Right cardiac atrium (tissue), 5 donors: ENCODE data around the gene FLVCR2. TPM values are rescaled to one million over a fixed set of nuclear protein-coding genes. Genes with fewer than 3 reads are reported as not detected.

Experiments used
- ATAC-seq, 2 donors: fragments of 200-7000 bp; cut with Tn5 transposase; one replicate each; pipeline versions ENCODE4 v1.8.0 to v1.9.1; 2020; ENCODE audit warnings: moderate library complexity in 2 of 2, mild to moderate bottlenecking in 1 of 2
- DNase-seq, 3 donors: peaks; one replicate each; pipeline ENCODE4 v3.0.0-alpha.2; 2020
- H3K27ac ChIP-seq: one replicate; pipeline ENCODE4 v1.5.1; 2013; ENCODE audit warnings: mild to moderate bottlenecking, low read length, control low read depth, moderate library complexity
- H3K27me3 ChIP-seq: one replicate; pipeline ENCODE4 v1.6.1; 2013; ENCODE audit not compliant: control insufficient read depth, insufficient read depth
- H3K4me1 ChIP-seq: one replicate; pipeline ENCODE4 v1.6.1; 2013; ENCODE audit warnings: low read length; ENCODE audit not compliant: control insufficient read depth, insufficient read depth
- H3K4me3 ChIP-seq: one replicate; pipeline ENCODE4 v1.5.1; 2013; ENCODE audit warnings: low read length, control low read depth
- H3K9me3 ChIP-seq: one replicate; pipeline ENCODE4 v1.6.1; 2013; ENCODE audit warnings: low read length; ENCODE audit not compliant: control insufficient read depth
- WGBS: extraction: QIAGEN DNeasy Blood & Tissue Kit; methylation state at CpG from one replicate; pipeline ENCODE4 v1.1.7; 2013; 5-methylcytosine and 5-hydroxymethylcytosine counted together
- intact Hi-C, 4 donors: fragments of 100-400 bp; cut with DNase I; formaldehyde crosslinking; loops; one replicate each; pipeline versions ENCODE4 v1.11.0 to v1.14.0; 2022 to 2023
- polyA plus RNA-seq: library from polyadenylated mRNA; stranded (reverse); fragments of 200-250 nt; gene quantifications from one replicate; pipeline ENCODE4 v1.2.3, GENCODE V29; 2013
- total RNA-seq, 4 donors: library from RNA; stranded (reverse); fragmentation: NEBNext Ultra II Directional; extraction: Animal tissue kit (Norgen Biotek cat#: 25700); gene quantifications; one replicate each; pipeline ENCODE4 v1.2.1, GENCODE V29; 2021
- donor health status: healthy with polysubstance abuse.
- donor health status: DM: no; HTN: yes; CAD: no.
- donor health status: DM: no; HTN: no; CAD: no.
- donor health status: DM: no; HTN: yes; CAD: no; lungs with severe emphysema.
- donor health status: DM: yes; HTN: yes; CAD: no.

FLVCR2 gene
- total and polyA plus RNA-seq, 5 donors = 1.3 to 8.1 (median 6.2) TPM

GRCh38 chr14:75609606-75610475 lies 31.4 kb downstream of the FLVCR2 start:
- ATAC-seq = peak; percentile 53 to 64

GRCh38 chr14:75610834-75611233 lies 32.4 kb downstream of the FLVCR2 start:
- Histone ChIP-seq H3K27me3 (no peaks in the 10 kb centered on the region), H3K9me3 (no peaks in the 10 kb centered on the region), H3K4me3 (no peak overlapping the region), H3K27ac (no peak overlapping the region), H3K4me1 (peaks cover 13% of the 10 kb centered on the region)
- 70% methylated on average over 4 of the region's 4 CpGs for WGBS
- DNase-seq = no peak
- ATAC-seq = no peak
- intact Hi-C loops = no loop called here

More at GRCh38 chr14:75609606-75610475, 31.4 kb downstream of the FLVCR2 start:
- peaks cover 19% of the 10 kb centered on the region for H3K4me1 ChIP-seq
- no peak for DNase-seq
- no peaks in the 10 kb centered on the region for H3K27me3 ChIP-seq
- no peaks in the 10 kb centered on the region for H3K9me3 ChIP-seq
- H3K27ac ChIP-seq = peak overlapping the region; percentile 30
- WGBS = 53% methylated on average over 9 of the region's 9 CpGs
- intact Hi-C loops = no loop called here
- no peak overlapping the region for H3K4me3 ChIP-seq

GRCh38 chr14:75612157-75612556 lies 33.7 kb downstream of the FLVCR2 start:
- Histone ChIP-seq H3K9me3 (no peaks in the 10 kb centered on the region), H3K27me3 (no peaks in the 10 kb centered on the region), H3K27ac (no peak overlapping the region), H3K4me1 (peaks cover 8% of the 10 kb centered on the region), H3K4me3 (no peak overlapping the region)
- WGBS = 80% methylated on average over 4 of the region's 4 CpGs
- intact Hi-C loops = no loop called here
- ATAC-seq = no peak
- DNase-seq = no peak

- Histone ChIP-seq H3K4me3 (no peak overlapping the region), H3K27me3 (no peaks in the 10 kb centered on the region), H3K9me3 (no peaks in the 10 kb centered on the region), H3K4me1 (peaks cover 5% of the 10 kb centered on the region), H3K27ac (no peak overlapping the region)
- DNase-seq (no peak), ATAC-seq (no peak)
- 61% methylated on average over 4 of the region's 4 CpGs for WGBS
- intact Hi-C loops = no loop called here
Observed at GRCh38 chr14:75614179-75614578, 35.8 kb downstream of the FLVCR2 start.

DNA sequence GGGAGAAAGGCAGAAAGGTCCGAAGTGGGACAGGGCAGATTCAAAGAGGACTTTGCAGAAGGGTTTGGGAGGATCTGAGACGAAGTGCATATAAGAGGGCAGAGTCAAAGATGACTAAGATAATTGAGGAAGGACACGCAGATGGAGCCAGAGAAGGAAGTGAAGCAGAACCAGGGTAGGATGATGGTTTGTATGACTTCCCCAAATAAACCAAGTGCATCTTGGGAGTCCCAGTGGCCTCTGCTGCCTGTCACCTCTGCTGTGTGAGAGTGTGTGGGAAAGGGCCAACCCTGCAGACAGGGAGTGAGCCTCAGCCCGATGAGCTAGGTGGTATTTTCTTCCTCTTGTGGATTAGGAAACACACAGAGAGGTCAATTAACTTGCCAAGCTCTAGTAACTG lies 36.8 kb downstream of the FLVCR2 start:
- intact Hi-C loops = no loop called here
- 76% methylated on average over 4 of the region's 4 CpGs for WGBS
- H3K27ac ChIP-seq = peak overlapping the region; percentile 12
- DNase-seq (peak in 1 of 3 donors; percentile 48), ATAC-seq (peak; percentile 51 to 55)
- H3K4me3 ChIP-seq = no peak overlapping the region
- no peaks in the 10 kb centered on the region for H3K27me3 ChIP-seq
- H3K4me1 ChIP-seq = peaks cover 6% of the 10 kb centered on the region
- H3K9me3 ChIP-seq = no peaks in the 10 kb centered on the region

- no peak overlapping the region for H3K27ac ChIP-seq
- DNase-seq (no peak), ATAC-seq (no peak)
- no peaks in the 10 kb centered on the region for H3K9me3 ChIP-seq
- intact Hi-C loops = no loop called here
- peaks cover 7% of the 10 kb centered on the region for H3K4me1 ChIP-seq
- no peaks in the 10 kb centered on the region for H3K27me3 ChIP-seq
- H3K4me3 ChIP-seq = no peak overlapping the region
- WGBS = 90% methylated on average over 1 of the region's 1 CpG
Observed at GRCh38 chr14:75619548-75619947, 41.1 kb downstream of the FLVCR2 start.

GRCh38 chr14:75625034-75625433 lies 46.6 kb downstream of the FLVCR2 start:
- Histone ChIP-seq H3K4me1 (peaks cover 5% of the 10 kb centered on the region), H3K4me3 (no peak overlapping the region), H3K27me3 (no peaks in the 10 kb centered on the region), H3K9me3 (no peaks in the 10 kb centered on the region), H3K27ac (no peak overlapping the region)
- ATAC-seq (no peak), DNase-seq (no peak)
- WGBS = 95% methylated on average over 3 of the region's 3 CpGs
- intact Hi-C loops = no loop called here

- H3K27ac ChIP-seq = peak overlapping the region; percentile 32
Observed at GRCh38 chr14:75626396-75626795, 48.0 kb downstream of the FLVCR2 start.

DNA sequence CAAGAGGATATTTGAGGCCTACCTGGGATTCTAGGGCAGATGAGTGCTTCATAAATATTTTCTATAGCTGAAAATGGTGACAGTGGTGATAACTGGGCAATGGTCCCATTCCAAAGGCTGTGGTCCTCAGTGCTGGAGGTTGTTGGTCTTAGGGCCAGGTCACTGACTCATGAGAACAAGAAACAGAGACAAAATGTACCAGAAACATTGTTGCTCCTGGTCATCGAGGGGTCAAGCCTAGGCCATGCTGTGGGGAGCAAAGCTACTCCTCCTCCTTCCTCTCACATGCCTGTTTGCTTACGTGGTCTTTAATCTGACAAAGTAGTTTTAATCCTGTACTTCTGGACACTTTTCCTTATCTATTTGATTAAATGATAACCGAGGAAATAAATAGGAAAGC lies 48.4 kb downstream of the FLVCR2 start:
- DNase-seq (no peak), ATAC-seq (peak; percentile 68 to 80)
- Histone ChIP-seq H3K4me3 (no peak overlapping the region), H3K4me1 (peaks cover 2% of the 10 kb centered on the region), H3K9me3 (no peaks in the 10 kb centered on the region), H3K27me3 (no peaks in the 10 kb centered on the region), H3K27ac (no peak overlapping the region)
- WGBS = 63% methylated on average over 3 of the region's 3 CpGs
- intact Hi-C loops = no loop called here

More at GRCh38 chr14:75626396-75626795, 48.0 kb downstream of the FLVCR2 start:
- Histone ChIP-seq H3K4me3 (no peak overlapping the region), H3K27me3 (no peaks in the 10 kb centered on the region), H3K9me3 (no peaks in the 10 kb centered on the region), H3K4me1 (peaks cover 2% of the 10 kb centered on the region)
- 84% methylated on average over 3 of the region's 3 CpGs for WGBS
- ATAC-seq (no peak), DNase-seq (no peak)
- intact Hi-C loops = no loop called here

- ATAC-seq = no peak
- 76% methylated on average over 4 of the region's 4 CpGs for WGBS
- Histone ChIP-seq H3K27ac (peak overlapping the region; percentile 29), H3K4me3 (no peak overlapping the region), H3K9me3 (no peaks in the 10 kb centered on the region), H3K27me3 (no peaks in the 10 kb centered on the region), H3K4me1 (peaks cover 2% of the 10 kb centered on the region)
- DNase-seq = no peak
- intact Hi-C loops = no loop called here
Observed at GRCh38 chr14:75627406-75627805, 49.0 kb downstream of the FLVCR2 start.

DNA sequence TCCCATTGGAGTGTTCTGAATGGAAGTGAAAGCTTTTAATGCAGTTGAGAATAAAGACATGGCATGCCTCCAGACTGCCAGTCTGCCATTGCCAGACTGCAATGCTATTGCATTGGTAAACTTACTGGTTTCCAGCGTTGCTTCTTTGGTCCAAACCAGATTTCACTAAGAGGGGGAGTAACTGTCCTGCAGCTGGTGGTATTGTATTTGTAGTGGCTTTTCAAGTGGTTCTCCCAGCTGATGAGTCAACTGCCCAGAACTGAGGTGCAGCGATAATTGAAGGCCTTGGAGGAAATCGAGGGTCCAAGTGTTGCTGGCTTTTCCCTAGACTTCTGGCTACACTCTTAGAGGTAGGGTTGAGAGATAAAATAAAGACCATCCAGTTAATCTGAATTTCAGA lies 50.4 kb downstream of the FLVCR2 start:
- no peak for ATAC-seq
- intact Hi-C loops = no loop called here
- no peak overlapping the region for H3K4me3 ChIP-seq
- 90% methylated on average over 3 of the region's 3 CpGs for WGBS
- peaks cover 2% of the 10 kb centered on the region for H3K4me1 ChIP-seq
- no peak for DNase-seq
- no peaks in the 10 kb centered on the region for H3K27me3 ChIP-seq
- H3K27ac ChIP-seq = no peak overlapping the region
- no peaks in the 10 kb centered on the region for H3K9me3 ChIP-seq
